Thyroid gland (tissue), 4 donors: ENCODE data around the gene KRT74.

Source experiments
- CTCF ChIP-seq, 6 experiments: fragments of 200-600 bp in 3 of 6; fragments of 450-650 bp in 3 of 6; sonication (generic) in 3 of 6; IDR thresholded peaks; one replicate each; pipeline ENCODE4 v1.5.1; 2016 to 2019; ENCODE audit warnings: antibody characterized with exemption in 6 of 6, mild to moderate bottlenecking in 2 of 6, inconsistent platforms in 1 of 6, moderate library complexity in 1 of 6
- POLR2A ChIP-seq, 2 donors: fragments of 450-650 bp; IDR thresholded peaks; one replicate each; pipeline ENCODE4 v1.6.1; 2017; ENCODE audit warnings: antibody characterized with exemption in 2 of 2, mild to moderate bottlenecking in 2 of 2, moderate library complexity in 1 of 2

- TF ChIP-seq CTCF (IDR thresholded peaks at IDR 0.05), result no peak
- no peak for TF ChIP-seq POLR2A (IDR thresholded peaks at IDR 0.05)
These were observed 5.5 kb downstream of the KRT74 start for GRCh38 chr12:52568111-52568510.
